Suprapubic skin (tissue), 4 donors: ENCODE measurements around the gene EPN1. TPM values are rescaled to one million over a fixed set of nuclear protein-coding genes. Genes with fewer than 3 reads are reported as not detected.
A peak's percentile ranks its signal among the peaks of the same experiment; 100 is the strongest.

Experiments
- DNase-seq, 2 donors: peaks; one replicate each; pipeline ENCODE4 v3.0.0-alpha.2; 2019; ENCODE audit warnings: low spot score in 2 of 2
- H3K27ac ChIP-seq: fragments of 200-600 bp; sonication (generic); one replicate; pipeline ENCODE4 v1.5.1; 2019
- H3K27me3 ChIP-seq: fragments of 200-600 bp; sonication (generic); one replicate; pipeline ENCODE4 v1.5.1; 2019
- H3K36me3 ChIP-seq: fragments of 200-600 bp; sonication (generic); one replicate; pipeline ENCODE4 v1.5.1; 2019
- H3K4me1 ChIP-seq: fragments of 200-600 bp; sonication (generic); one replicate; pipeline ENCODE4 v1.5.1; 2019
- H3K4me3 ChIP-seq: fragments of 200-600 bp; sonication (generic); one replicate; pipeline ENCODE4 v1.5.1; 2019; ENCODE audit warnings: mild to moderate bottlenecking
- H3K9me3 ChIP-seq: fragments of 200-600 bp; sonication (generic); one replicate; pipeline ENCODE4 v1.5.1; 2019
- EP300 ChIP-seq: sonication (generic); formaldehyde crosslinking; IDR thresholded peaks from one replicate; pipeline ENCODE4 v1.6.1; 2017; ENCODE audit warnings: antibody characterized with exemption
- POLR2A ChIP-seq, 2 donors: fragments of 450-650 bp; IDR thresholded peaks; one replicate each; pipeline ENCODE4 v1.6.1; 2017; ENCODE audit warnings: antibody characterized with exemption in 2 of 2, mild to moderate bottlenecking in 2 of 2, moderate library complexity in 2 of 2
- POLR2AphosphoS5 ChIP-seq, 3 donors: sonication (generic); formaldehyde crosslinking; IDR thresholded peaks; one replicate each; pipeline ENCODE4 v1.6.1; 2017; ENCODE audit warnings: antibody characterized with exemption in 3 of 3
- WGBS: methylation state at CpG from one replicate; pipeline ENCODE4 v1.1.5; 2018; 5-methylcytosine and 5-hydroxymethylcytosine counted together
- total RNA-seq, 4 donors: library from RNA; depleted of rRNA; stranded (reverse); fragments of >200 nt; gene quantifications; one replicate each; pipeline ENCODE4 v1.1.0, GENCODE V29; 2016
- TF ChIP-seq, protein P1 (sequence below), 2 donors: fragments of 200-600 bp in 1 of 2; fragments of 450-650 bp in 1 of 2; sonication (generic) in 1 of 2; IDR thresholded peaks; one replicate each; pipeline ENCODE4 v1.5.1; 2016 to 2019; ENCODE audit warnings: antibody characterized with exemption in 2 of 2, mild to moderate bottlenecking in 1 of 2, moderate library complexity in 1 of 2

Gene EPN1
- total RNA-seq, 4 donors from 2014 or later = 80.1 to 104 (median 82.9) TPM

DNA sequence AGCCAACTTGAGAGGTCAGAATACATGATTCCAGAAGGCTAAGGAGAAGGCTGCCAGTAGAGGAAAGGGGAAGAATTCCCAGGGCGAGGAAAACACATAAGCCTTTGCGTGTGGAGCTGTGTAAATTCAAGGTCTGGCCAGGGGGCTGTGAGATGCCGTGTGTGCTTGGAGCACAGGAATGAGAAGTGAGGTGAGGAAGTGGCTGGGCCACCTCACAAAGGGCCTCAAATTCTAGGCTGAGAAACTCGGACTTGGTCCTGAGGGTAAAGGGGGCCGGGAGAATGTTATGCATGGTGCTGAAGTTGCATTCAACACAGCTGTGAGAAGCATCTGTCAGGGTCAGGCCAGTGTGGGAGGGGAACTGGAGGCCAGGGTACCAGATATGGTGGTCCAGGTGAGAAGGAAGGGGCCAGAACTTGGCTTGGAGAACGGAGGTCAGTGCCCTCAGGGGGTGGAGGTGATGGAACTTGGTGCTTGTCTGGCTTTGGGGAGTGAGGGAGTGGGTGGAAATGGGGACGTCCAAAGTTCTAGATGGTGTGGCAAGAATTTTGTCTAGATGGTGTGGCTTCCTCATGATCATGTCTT lies 39.1 kb upstream of the EPN1 start:
- WGBS = 63% methylated on average over 7 of the region's 7 CpGs
- Histone ChIP-seq H3K4me1 (peaks cover 74% of the 10 kb centered on the region), H3K9me3 (no peaks in the 10 kb centered on the region), H3K27me3 (no peaks in the 10 kb centered on the region), H3K36me3 (no peaks in the 10 kb centered on the region), H3K27ac (peak overlapping the region; percentile 99), H3K4me3 (peak overlapping the region; percentile 98)
- no peak for DNase-seq
- TF ChIP-seq, protein P1, sequence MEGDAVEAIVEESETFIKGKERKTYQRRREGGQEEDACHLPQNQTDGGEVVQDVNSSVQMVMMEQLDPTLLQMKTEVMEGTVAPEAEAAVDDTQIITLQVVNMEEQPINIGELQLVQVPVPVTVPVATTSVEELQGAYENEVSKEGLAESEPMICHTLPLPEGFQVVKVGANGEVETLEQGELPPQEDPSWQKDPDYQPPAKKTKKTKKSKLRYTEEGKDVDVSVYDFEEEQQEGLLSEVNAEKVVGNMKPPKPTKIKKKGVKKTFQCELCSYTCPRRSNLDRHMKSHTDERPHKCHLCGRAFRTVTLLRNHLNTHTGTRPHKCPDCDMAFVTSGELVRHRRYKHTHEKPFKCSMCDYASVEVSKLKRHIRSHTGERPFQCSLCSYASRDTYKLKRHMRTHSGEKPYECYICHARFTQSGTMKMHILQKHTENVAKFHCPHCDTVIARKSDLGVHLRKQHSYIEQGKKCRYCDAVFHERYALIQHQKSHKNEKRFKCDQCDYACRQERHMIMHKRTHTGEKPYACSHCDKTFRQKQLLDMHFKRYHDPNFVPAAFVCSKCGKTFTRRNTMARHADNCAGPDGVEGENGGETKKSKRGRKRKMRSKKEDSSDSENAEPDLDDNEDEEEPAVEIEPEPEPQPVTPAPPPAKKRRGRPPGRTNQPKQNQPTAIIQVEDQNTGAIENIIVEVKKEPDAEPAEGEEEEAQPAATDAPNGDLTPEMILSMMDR (IDR thresholded peaks at IDR 0.05) = no peak
- no peak for TF ChIP-seq POLR2AphosphoS5 (IDR thresholded peaks at IDR 0.05)
- TF ChIP-seq EP300 = no peak
- TF ChIP-seq POLR2A (IDR thresholded peaks at IDR 0.05) = no peak

DNA sequence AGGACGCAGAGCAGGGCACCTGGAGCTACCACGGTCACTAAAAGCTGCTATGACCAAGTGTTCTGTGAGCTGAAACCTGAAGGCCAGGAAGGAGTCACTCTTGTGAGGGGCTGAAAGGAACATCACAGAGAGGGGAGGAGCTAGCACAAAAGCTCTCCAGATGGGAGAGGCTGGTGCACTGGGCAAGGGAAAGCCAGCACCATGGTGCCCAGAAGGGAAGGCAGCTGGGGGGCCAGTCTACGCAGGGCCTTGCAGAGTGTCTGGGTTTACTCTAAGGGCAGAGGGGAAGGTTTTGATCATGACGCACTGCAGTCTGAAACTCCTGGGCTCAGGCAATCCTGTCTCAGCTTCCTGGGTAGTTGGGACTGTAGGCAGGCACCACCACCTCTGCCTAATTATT lies 38.3 kb upstream of the EPN1 start:
- 81% methylated on average over 4 of the region's 4 CpGs for WGBS
- peak overlapping the region; percentile 98 for H3K4me3 ChIP-seq
- no peaks in the 10 kb centered on the region for H3K9me3 ChIP-seq
- no peak for DNase-seq
- peak overlapping the region; percentile 4 for H3K27ac ChIP-seq
- no peaks in the 10 kb centered on the region for H3K36me3 ChIP-seq
- no peak for TF ChIP-seq POLR2AphosphoS5 (IDR thresholded peaks at IDR 0.05)
- TF ChIP-seq, protein P1 (IDR thresholded peaks at IDR 0.05) = no peak
- no peak for TF ChIP-seq POLR2A (IDR thresholded peaks at IDR 0.05)
- TF ChIP-seq EP300 = no peak
- H3K27me3 ChIP-seq = no peaks in the 10 kb centered on the region
- H3K4me1 ChIP-seq = peaks cover 74% of the 10 kb centered on the region

DNA sequence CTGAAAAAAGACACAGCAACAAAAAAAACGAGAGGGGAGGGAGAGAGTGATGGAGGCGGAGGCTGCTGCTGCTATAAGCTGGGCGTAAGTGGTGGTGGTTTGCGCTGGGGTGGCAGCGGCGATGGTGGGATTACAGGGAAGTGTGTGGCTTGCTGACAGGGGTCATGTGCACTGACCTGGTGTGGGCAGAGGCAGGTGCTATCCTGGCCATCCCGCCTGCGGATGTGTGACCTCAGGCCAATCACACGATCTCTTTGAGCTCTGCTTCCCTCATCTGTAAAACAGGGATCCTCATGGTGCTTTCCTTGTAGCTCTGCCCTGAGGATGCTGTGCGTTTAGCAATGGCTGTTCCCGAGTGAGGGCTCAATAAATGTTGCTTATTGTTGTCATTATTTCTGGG lies 37.5 kb upstream of the EPN1 start:
- H3K36me3 ChIP-seq = no peaks in the 10 kb centered on the region
- DNase-seq = no peak
- no peaks in the 10 kb centered on the region for H3K27me3 ChIP-seq
- 70% methylated on average over 11 of the region's 11 CpGs for WGBS
- H3K9me3 ChIP-seq = no peaks in the 10 kb centered on the region
- no peak overlapping the region for H3K27ac ChIP-seq
- TF ChIP-seq POLR2A (IDR thresholded peaks at IDR 0.05) (no peak), EP300 (no peak), POLR2AphosphoS5 (IDR thresholded peaks at IDR 0.05) (no peak)
- TF ChIP-seq, protein P1 (IDR thresholded peaks at IDR 0.05) = no peak
- H3K4me1 ChIP-seq = peaks cover 75% of the 10 kb centered on the region
- no peak overlapping the region for H3K4me3 ChIP-seq

DNA sequence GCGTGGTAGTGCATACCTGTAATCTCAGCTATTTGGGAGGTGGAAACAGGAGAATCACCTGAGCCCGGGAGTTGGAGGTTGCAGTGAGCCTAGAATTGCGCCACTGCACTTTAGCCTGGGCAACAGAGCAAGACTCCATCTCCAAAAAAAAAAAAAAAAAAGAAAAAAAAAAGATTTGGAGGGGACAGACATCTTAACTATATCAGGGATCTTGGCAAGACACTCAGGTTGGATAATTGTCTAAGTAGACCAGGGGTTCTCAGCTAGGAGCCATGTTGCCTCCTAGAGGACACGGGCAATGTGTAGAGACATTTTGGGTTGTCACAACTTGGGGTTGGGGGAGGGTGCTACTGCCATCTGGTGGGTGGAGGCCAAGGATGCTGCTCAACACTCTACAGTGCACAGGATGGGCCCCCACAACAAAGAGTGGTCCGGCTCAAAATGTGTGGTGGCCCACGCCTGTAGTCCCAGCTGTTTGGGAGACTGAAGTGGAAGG lies 36.1 kb upstream of the EPN1 start:
- peaks cover 78% of the 10 kb centered on the region for H3K4me1 ChIP-seq
- WGBS = 87% methylated on average over 6 of the region's 6 CpGs
- H3K9me3 ChIP-seq = no peaks in the 10 kb centered on the region
- TF ChIP-seq, protein P1 (IDR thresholded peaks at IDR 0.05) = peak in 1 of 2 donors; percentile 39
- TF ChIP-seq POLR2AphosphoS5 (IDR thresholded peaks at IDR 0.05) = no peak
- no peak overlapping the region for H3K4me3 ChIP-seq
- DNase-seq = no peak
- no peaks in the 10 kb centered on the region for H3K36me3 ChIP-seq
- H3K27me3 ChIP-seq = no peaks in the 10 kb centered on the region
- H3K27ac ChIP-seq = no peak overlapping the region

DNA sequence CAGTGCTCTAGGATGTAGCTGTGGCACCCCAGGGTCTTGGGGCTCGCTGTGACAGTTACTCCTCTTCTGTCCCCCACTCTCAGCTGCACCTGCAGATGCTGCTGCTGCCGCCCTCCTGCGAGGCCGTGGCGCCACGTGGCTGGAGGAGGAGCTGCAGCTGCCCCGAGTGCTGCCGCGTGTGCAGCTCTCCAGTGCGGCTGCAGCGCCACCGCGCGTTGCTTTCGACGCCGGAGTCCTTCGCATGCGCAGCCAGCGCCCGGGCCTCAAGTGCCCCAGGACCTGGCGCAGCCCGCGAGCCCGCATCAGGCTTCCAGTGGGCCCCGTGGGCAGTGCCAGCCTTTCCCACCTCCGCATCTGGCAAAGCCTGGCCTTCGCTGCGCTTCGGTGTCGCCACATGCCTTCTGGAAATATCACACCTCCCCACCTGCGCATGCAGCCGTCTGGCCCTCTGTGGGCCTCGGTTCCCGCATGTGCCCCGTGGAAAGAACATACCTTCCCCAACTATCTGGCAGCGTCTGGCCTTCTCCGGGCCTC lies 34.9 kb upstream of the EPN1 start:
- Histone ChIP-seq H3K27me3 (no peaks in the 10 kb centered on the region), H3K4me1 (peaks cover 85% of the 10 kb centered on the region), H3K27ac (peak overlapping the region; percentile 87), H3K9me3 (no peaks in the 10 kb centered on the region), H3K36me3 (peaks cover 4% of the 10 kb centered on the region), H3K4me3 (peak overlapping the region; percentile 93)
- 5% methylated on average over 15 of the region's 38 CpGs for WGBS
- no peak for DNase-seq
- TF ChIP-seq, protein P1 (IDR thresholded peaks at IDR 0.05) = peak; percentile 25 to 83
- no peak for TF ChIP-seq EP300
